ENCODE results near the gene ITGA2. TPM values are rescaled to one million over a fixed set of nuclear protein-coding genes. Genes with fewer than 3 reads are reported as not detected.

Gene ITGA2
- total and polyA plus RNA-seq, 2 of the 8 experiments (the other 6 are each of a cell fraction or from before 2014, with no cell fraction given) = 1.4 to 7.7 TPM

GRCh38 chr5:53100606-53101005, 111.5 kb downstream of the ITGA2 start:
- H2AK5ac ChIP-seq (ENCODE audit: low read depth, low read length) = no peak overlapping the region
- no peak overlapping the region for H3K18ac ChIP-seq (ENCODE audit: extremely low read depth, low read length)
- H3K23ac ChIP-seq (ENCODE audit: insufficient read length) = no peak overlapping the region
- no peak for FAIRE-seq
- no peak overlapping the region for H4K8ac ChIP-seq (ENCODE audit: extremely low read depth, insufficient read depth, low read length)
- H2BK12ac ChIP-seq (ENCODE audit: low read depth, low read length) = no peak overlapping the region
- H3K56ac ChIP-seq (replicated peaks; ENCODE audit: insufficient read length, low read depth, low read length) = no peak overlapping the region
- no peaks in the 10 kb centered on the region for H3K79me1 ChIP-seq (ENCODE audit: low read depth, low read length)
- ChIA-PET CTCF (ENCODE audit: partially characterized antibody) (interaction anchor here (1.3 to 2.6 kb wide), 2 partner anchors 13 to 151 kb away, joined by 6 to 21 read pairs; no protein-coding TSS in a partner anchor), POLR2A (ENCODE audit: partially characterized antibody) (no interaction called here)
- no peak overlapping the region for H3K4me2 ChIP-seq (ENCODE audit: insufficient read depth in 1 of 2, low read depth in 2 of 2, low read length in 2 of 2)
- DNase-seq (ENCODE audit: low read depth in 1 of 2, low spot score in 2 of 2) = no peak
- no peak overlapping the region for H3K9ac ChIP-seq (replicated peaks in 1 of 4; ENCODE audit: extremely low read depth in 1 of 4, low read depth in 3 of 4, low read length in 3 of 4)
- no peak overlapping the region for H2AFZ ChIP-seq (ENCODE audit: low read length)
- H3K14ac ChIP-seq (ENCODE audit: insufficient read length) = no peak overlapping the region
- H3K27me3 ChIP-seq (replicated peaks in 1 of 4; ENCODE audit: control insufficient read depth in 3 of 4, extremely low read depth in 1 of 4, insufficient read depth in 3 of 4, low read length in 3 of 4) = no peaks in the 10 kb centered on the region
- no peak overlapping the region for H4K5ac ChIP-seq (ENCODE audit: insufficient read length, low read depth, low read length)
- no peaks in the 10 kb centered on the region for H3K79me2 ChIP-seq (ENCODE audit: control insufficient read depth in 1 of 2, insufficient read depth in 2 of 2, low read length in 2 of 2)
- no peak overlapping the region for H3K4ac ChIP-seq (replicated peaks; ENCODE audit: insufficient read length, low read depth, low read length)
- H3K4me1 ChIP-seq (replicated peaks in 1 of 4; ENCODE audit: control insufficient read depth in 3 of 4, insufficient read depth in 4 of 4, low read length in 3 of 4) = no peaks in the 10 kb centered on the region
- H3K4me3 ChIP-seq (ENCODE audit: extremely low read depth in 1 of 4, insufficient read depth in 2 of 4, low read depth in 3 of 4, low read length in 4 of 4) = no peak overlapping the region
- WGBS, 2 experiments (ENCODE audit: extremely low coverage in 1 of 2, insufficient coverage in 1 of 2, insufficient read length in 1 of 2, insufficient replicate concordance in 2 of 2, low coverage in 1 of 2, low lambda C conversion rate in 2 of 2, missing lambda C conversion rate in 1 of 2) = 82% methylated on average over 2 of the region's 2 CpGs; no CpG with 5 or more reads in 1 of the 2 experiments
- no peak overlapping the region for H2BK15ac ChIP-seq (ENCODE audit: low read length)
- H4K20me1 ChIP-seq (replicated peaks in 1 of 2; ENCODE audit: control insufficient read depth in 1 of 2, insufficient read depth in 2 of 2, low read length in 2 of 2) = no peaks in the 10 kb centered on the region
- no peak overlapping the region for H3K27ac ChIP-seq (ENCODE audit: low read depth, low read length)
- no peak overlapping the region for H2BK5ac ChIP-seq (ENCODE audit: low read depth, low read length)
- no peak overlapping the region for H2BK20ac ChIP-seq (ENCODE audit: low read length)
- no peaks in the 10 kb centered on the region for H3K9me3 ChIP-seq (ENCODE audit: insufficient read depth in 2 of 2, low read depth in 1 of 2, low read length in 1 of 2)
- H3K23me2 ChIP-seq (ENCODE audit: low read depth, low read length) = no peaks in the 10 kb centered on the region
- H3K36me3 ChIP-seq (ENCODE audit: control insufficient read depth in 2 of 4, insufficient read depth in 4 of 4, low read length in 3 of 4) = peaks cover 0 to 3% (median 0%) of the 10 kb centered on the region in 4 experiments; a peak in 2 of 8 replicates
- no peak overlapping the region for H4K91ac ChIP-seq (replicated peaks; ENCODE audit: insufficient read length, low read length)
- no peak overlapping the region for H2BK120ac ChIP-seq (replicated peaks; ENCODE audit: low read depth, low read length)
- no peak for TF ChIP-seq JUN (IDR thresholded peaks at IDR 0.05; ENCODE audit: low read depth, low read length)
- no peak for TF ChIP-seq BRCA1 (IDR thresholded peaks at IDR 0.05; ENCODE audit: low read depth, low read length)
- no peak for TF ChIP-seq EP300 (IDR thresholded peaks at IDR 0.05; ENCODE audit: borderline replicate concordance in 1 of 2, low read depth in 2 of 2, low read length in 2 of 2)
- TF ChIP-seq, protein P1, sequence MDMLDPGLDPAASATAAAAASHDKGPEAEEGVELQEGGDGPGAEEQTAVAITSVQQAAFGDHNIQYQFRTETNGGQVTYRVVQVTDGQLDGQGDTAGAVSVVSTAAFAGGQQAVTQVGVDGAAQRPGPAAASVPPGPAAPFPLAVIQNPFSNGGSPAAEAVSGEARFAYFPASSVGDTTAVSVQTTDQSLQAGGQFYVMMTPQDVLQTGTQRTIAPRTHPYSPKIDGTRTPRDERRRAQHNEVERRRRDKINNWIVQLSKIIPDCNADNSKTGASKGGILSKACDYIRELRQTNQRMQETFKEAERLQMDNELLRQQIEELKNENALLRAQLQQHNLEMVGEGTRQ (IDR thresholded peaks at IDR 0.05; ENCODE audit: low read length) = no peak
- TF ChIP-seq CHD2 (IDR thresholded peaks at IDR 0.05; ENCODE audit: low read length) = no peak
- TF ChIP-seq KDM1A (IDR thresholded peaks at IDR 0.05; ENCODE audit: borderline replicate concordance, low read length) = no peak
- TF ChIP-seq SIRT6 (IDR thresholded peaks at IDR 0.05; ENCODE audit: low read length) = no peak
- no peak for TF ChIP-seq FOSL1 (IDR thresholded peaks at IDR 0.05; ENCODE audit: insufficient read depth, low read depth, low read length)
- TF ChIP-seq CBX8 (IDR thresholded peaks at IDR 0.05; ENCODE audit: borderline replicate concordance, low read depth, low read length) = no peak
- no peak for TF ChIP-seq CREB1 (IDR thresholded peaks at IDR 0.05)
- no peak for TF ChIP-seq GABPA (IDR thresholded peaks at IDR 0.05; ENCODE audit: borderline replicate concordance, insufficient read depth, low read length)
- no peak for TF ChIP-seq YY1 (IDR thresholded peaks at IDR 0.05; ENCODE audit: low read depth, low read length)
- TF ChIP-seq RFX5 (IDR thresholded peaks at IDR 0.05; ENCODE audit: borderline replicate concordance, low read depth, low read length) = no peak
- no peak for TF ChIP-seq GTF2F1 (IDR thresholded peaks at IDR 0.05; ENCODE audit: borderline replicate concordance, low read depth, low read length)
- no peak for TF ChIP-seq SP2 (IDR thresholded peaks at IDR 0.05; ENCODE audit: low read length)

All from H1 (cell line).